NCI-H1417 (cell line): ENCODE results near the gene IGF1R.

Experiments used
- DNase-seq, 3 experiments: peaks; one replicate each; lab custom pipeline; 2025; lab: John Stamatoyannopoulos, UW

Gene IGF1R

DNA sequence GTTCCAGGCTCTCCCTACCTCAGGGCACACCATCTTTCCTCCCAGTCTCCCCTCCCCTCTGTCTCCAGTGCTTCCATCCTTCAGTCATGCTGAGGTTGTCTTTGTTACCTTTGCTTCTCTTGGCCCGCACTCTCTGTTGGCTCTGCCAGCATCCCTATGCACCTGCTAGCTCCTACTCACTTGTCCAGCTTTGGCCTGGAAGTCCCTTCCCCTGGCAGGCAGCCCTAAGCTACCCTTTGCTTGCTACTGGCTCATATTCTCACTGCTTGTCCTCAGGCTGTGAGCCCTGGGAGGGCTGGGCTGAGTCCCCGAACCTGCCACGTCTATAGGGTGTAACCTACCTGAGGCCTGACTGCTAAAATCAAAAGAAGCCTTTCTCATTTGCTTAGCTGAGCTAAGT, 236.6 kb downstream of the IGF1R start:
- DNase-seq: no peak

GRCh38 chr15:98887976-98888375, 239.6 kb downstream of the IGF1R start:
- DNase-seq: no peak

DNA sequence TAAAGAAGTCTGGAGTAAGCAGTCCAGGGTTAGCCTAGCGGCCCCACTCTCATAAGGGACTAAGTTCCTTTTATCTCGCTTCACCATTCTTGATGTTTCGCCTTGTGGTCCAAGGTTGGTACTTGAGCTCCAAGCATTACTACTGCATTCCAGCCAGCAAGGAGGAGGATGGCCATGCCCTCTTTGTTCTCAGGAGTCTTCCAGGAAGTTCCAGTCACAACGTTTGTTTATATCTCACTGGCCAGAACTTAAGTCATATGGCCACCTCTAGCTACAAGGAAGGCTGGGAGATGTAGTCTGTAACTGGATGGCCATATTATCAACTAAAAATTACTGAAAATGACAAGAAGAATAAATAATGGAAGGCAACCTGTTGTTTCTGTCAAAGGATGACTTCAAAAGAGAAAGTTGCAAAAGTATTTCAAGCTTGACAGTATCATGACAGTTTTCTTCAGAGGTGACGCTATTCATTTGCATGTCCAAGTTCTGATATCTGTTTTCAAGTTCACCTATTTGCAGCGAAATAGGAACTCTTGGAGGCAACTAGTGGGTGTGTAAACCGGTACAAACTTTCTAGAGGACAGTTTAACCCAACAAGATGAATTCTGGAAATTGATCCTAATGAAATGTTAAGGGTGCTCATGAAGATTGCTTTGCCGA, 240.6 kb downstream of the IGF1R start:
- peak in 1 of 3 experiments; percentile 17 for DNase-seq

- no peak for DNase-seq
These were observed 241.8 kb downstream of the IGF1R start for GRCh38 chr15:98889930-98890695.

GRCh38 chr15:98891301-98891700, 243.0 kb downstream of the IGF1R start:
- no peak for DNase-seq

DNA sequence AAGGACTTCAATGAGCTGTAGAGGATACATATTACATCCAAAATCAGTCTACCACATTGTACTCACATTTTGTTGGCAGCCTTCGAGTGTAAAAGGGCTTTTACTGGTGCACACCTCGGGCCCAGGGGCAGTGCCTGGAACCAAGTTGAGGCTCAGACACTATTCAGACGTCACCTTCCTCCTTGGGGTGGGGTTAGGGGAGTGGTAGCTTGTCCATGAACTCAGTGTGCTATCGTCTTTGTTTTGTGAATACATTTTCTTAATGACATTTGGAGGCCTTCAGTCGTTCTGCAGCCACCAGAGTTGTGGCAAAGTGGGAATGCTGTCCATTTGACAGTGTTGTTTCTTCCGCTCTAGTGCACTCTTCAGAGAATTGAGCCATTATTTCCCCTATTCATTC, 245.1 kb downstream of the IGF1R start:
- no peak for DNase-seq

DNA sequence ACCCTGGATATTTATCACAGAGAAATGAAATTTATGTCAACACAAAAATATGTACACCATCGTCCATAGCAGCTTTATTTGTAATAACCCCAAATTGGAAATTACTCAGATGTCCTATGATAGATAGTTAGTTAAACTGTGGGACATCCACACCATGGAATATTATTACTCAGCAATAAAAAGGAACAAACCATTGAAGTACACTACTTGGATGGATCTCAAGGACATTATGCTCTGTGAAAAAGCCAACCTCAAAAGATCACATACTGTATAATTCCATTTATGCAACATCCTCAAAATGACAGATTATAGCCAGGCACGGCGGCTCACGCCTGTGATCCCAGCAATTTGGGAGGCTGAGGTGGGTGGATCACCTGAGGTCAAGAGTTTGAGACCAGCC, 246.0 kb downstream of the IGF1R start:
- no peak for DNase-seq

DNA sequence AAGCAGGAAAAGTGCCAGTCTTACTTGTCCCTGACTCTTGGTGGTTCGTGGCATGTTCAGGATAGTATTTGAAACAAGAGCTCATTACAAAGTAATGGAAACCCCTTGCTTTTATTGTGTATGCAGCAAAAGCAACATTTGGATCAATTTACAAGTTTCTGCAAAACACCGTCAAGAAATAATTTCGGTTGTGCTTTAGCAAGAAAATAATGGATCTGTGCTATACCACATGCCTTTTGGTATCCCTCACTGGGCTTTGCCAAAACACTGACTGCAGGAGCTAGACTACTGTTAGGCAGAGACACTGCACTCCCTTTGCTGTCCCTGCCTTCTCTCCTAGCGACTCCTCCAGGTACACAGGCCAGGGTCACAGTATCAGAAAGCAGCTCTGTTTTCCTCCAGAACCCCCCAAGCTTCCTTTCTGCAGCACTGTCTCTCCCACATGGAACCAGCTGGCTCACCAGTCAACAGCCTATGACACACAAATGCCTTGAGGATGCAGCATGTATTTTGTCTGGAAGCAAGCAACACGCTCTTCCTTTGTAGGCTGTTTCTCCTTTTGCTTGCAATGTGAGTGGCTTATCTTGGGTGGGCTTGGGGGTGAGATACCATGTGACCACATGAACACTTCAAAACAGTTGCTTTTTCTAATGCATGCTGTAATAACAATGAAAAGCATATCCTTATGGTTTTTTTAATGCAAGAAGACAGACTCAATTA, 247.8 kb downstream of the IGF1R start:
- DNase-seq: no peak

DNA sequence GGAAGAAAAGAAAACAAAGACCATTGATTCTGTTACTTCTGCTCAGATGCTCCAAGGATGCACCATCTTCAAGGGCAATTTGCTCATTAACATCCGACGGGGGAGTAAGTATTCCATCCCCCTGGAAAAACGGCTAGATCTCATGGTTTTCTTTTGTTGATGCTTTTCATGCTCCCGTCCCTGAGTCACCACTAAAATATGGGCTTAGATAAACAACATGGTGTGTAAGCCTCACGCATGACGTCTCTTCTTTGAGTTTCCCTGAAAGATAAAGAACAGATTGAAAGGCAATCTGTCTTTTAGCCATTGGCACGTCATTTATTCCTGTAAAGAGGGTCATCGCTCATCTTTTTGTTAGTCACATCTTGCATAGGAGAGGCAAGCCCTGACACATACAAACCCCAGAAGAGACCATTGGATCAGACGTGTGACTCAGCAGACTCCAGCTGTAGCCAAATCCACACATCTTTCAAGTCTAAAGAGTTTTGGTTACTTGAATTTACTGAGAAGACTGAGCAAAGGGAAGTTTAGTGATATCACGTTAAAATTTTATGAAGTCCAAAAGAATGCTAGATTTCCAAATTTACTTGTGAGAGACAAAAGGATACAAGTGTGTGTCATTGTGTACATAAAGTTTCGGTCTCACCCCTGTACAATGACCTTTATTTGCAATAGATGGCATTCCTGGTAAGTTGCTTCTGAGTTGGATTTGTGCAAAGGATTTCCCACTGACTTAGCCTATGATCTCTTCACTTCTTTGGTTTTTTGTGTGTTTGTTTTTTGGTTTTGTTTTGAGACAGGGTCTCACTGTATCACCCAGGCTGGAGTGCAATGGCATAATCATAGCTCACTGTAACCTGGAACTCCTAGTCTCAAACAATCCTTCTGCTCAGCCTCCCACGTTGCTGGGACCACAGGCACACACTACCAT, 248.7 kb downstream of the IGF1R start:
- no peak for DNase-seq

- DNase-seq: no peak
These were observed 249.8 kb downstream of the IGF1R start for GRCh38 chr15:98898122-98898521.

- no peak for DNase-seq
These were observed 251.1 kb downstream of the IGF1R start for GRCh38 chr15:98899272-98900021.

GRCh38 chr15:98900356-98900755, 252.0 kb downstream of the IGF1R start:
- no peak for DNase-seq

- DNase-seq: no peak
These were observed 253.2 kb downstream of the IGF1R start for GRCh38 chr15:98901434-98902072.

DNA sequence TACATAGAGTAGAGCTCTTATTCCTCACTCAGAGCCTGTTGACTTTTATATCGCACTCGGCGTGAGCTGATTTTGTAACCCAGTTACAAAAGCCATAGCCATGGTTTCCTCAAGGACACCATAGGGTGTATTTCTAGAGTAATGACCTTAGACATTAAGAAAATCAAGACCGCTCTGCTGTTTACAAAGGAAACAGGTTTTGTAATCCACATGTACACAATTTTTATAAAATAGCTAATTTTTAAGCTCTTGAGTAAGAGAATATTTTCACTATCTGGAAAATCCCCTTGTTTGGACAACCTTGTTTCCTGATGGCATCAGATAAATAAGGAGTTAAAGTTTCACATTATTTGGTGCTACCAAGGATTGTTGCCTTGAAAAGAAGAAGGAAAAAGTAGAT, 254.6 kb downstream of the IGF1R start:
- no peak for DNase-seq

DNA sequence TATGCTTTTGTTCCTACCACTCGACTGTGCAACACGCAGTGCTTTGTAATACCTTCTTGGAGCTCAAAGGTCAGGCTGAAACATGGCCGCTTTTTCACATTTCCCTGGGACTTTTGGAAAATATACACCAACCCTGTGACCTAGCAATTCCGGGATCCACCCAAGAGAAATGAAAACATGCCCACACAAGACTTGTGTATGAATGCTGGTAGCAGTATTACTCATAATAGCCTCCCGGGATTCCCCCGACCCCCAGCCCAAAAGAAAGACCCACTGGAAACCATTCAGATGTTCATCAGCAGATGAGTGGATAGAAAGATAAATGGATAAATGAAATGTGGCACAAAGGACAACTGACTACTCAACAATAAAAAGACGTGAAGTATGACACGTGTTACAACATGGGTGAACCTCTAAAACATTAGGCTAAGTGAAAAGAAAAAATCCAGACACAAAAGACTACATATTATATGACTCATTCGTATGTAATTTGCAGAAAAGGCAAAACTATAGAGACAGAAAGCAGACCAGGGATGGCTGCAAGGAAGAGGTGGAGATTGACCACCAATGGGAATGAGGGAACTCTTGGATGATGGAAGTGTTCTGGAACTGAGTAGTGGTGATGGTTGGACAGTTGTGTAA, 255.2 kb downstream of the IGF1R start:
- DNase-seq: no peak

GRCh38 chr15:98904544-98904943, 256.2 kb downstream of the IGF1R start:
- peak; percentile 24 to 71 (median 33) for DNase-seq

DNA sequence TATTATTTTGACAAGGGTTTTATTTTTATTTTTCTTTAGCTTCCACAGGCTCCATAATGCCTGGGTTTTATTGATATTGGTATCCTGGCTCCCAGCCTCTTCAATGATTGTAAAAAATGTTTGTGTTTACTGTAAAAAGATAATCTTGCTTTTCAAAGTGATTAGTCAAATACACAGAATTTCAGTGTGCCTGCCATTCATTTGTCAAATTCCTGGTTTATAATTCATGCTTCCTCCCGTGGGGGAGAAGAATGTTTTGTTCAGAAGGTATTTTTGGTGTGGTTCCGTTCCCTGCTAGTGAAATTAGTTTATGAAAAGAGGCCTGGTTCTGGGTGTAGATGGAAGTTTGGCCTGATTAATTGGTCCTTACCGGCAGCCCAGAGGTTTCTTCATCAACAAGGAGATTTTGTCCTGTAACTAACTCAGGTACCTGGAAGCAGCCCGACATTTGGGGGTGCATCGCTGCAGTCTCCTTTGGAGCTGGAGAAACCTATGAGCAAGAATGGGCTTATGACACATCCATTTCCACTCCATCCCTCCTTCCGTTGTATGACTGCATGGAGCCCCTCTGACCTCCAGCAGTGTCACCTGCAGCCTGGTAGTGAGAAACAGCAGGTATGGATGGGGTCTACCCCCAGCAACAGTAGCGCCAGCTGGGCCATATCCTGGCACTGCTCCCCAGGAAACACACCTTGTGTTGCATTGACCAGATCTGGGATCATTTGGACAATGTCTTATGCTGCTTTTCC, 257.8 kb downstream of the IGF1R start:
- no peak for DNase-seq

GRCh38 chr15:98906712-98907083, 258.4 kb downstream of the IGF1R start:
- peak in 2 of 3 experiments; percentile 13 for DNase-seq

DNA sequence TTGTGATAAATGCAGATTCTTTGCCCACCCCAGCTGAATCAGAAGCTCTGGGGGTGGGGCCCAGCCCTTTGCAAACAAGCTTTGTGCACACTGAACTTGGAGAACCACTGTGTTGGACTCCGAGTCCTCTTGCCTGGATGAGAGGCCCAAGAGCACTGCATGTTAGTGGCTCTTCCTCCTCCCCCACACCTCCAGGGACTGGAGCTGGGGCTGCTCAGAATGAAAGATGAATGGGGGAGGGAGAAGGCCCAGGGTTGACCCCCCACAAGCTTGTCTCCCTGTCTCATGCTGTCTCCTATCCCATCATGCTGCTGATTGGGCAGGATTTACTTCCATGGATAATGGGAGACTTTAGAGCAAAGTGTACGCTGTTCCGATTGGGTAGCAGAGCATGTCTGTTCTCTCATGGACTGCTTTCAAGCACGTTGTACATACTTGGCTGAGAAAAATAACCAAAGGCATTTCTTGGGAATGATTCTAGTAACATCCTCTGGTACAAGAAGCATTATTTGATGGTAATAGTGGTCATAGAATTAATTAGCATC, 259.7 kb downstream of the IGF1R start:
- DNase-seq: no peak
